ENCODE data around the gene GALNT18. TPM values are rescaled to one million over a fixed set of nuclear protein-coding genes. Genes with fewer than 3 reads are reported as not detected.

The GALNT18 gene
- total RNA-seq, 1 experiment from 2014 or later = 14.1 TPM

GRCh38 chr11:11512090-11512489 lies 109.7 kb downstream of the GALNT18 start:
- Mint-ChIP-seq H3K9me3 (ENCODE audit: unreplicated experiment) (no peaks in the 10 kb centered on the region), H3K36me3 (ENCODE audit: insufficient read depth, unreplicated experiment) (peaks cover 12% of the 10 kb centered on the region), H3K27ac (ENCODE audit: low read depth, unreplicated experiment) (no peak overlapping the region), H3K4me1 (ENCODE audit: insufficient read depth, unreplicated experiment) (peaks cover 7% of the 10 kb centered on the region), H3K27me3 (ENCODE audit: insufficient read depth, unreplicated experiment) (no peaks in the 10 kb centered on the region), H3K4me3 (ENCODE audit: unreplicated experiment) (no peak overlapping the region)
- CTCF ChIA-PET = no interaction called here
- POLR2A ChIA-PET = interaction anchor here (0.6 kb wide), 1 partner anchor 114 kb away, joined by 3 read pairs; no protein-coding TSS in a partner anchor
- DNase-seq (ENCODE audit: unreplicated experiment) = no peak
- intact Hi-C loops (cut with micrococcal nuclease) = no loop called here
- BruUV-seq (replicated peaks) = no TSS peak
- no peak for TF ChIP-seq CTCF (IDR thresholded peaks at IDR 0.05; ENCODE audit: unreplicated experiment)

- intact Hi-C loops (cut with micrococcal nuclease) = no loop called here
- H3K4me3 Mint-ChIP-seq (ENCODE audit: unreplicated experiment) = no peak overlapping the region
- no TSS peak for BruUV-seq (replicated peaks)
- peak; percentile 20 for DNase-seq (ENCODE audit: unreplicated experiment)
- no peak for TF ChIP-seq CTCF (IDR thresholded peaks at IDR 0.05; ENCODE audit: unreplicated experiment)
- ChIA-PET CTCF (no interaction called here), POLR2A (no interaction called here)
- H3K4me1 Mint-ChIP-seq (ENCODE audit: insufficient read depth, unreplicated experiment) = peaks cover 7% of the 10 kb centered on the region
- peaks cover 12% of the 10 kb centered on the region for H3K36me3 Mint-ChIP-seq (ENCODE audit: insufficient read depth, unreplicated experiment)
- H3K27ac Mint-ChIP-seq (ENCODE audit: low read depth, unreplicated experiment) = no peak overlapping the region
- no peaks in the 10 kb centered on the region for H3K9me3 Mint-ChIP-seq (ENCODE audit: unreplicated experiment)
- no peaks in the 10 kb centered on the region for H3K27me3 Mint-ChIP-seq (ENCODE audit: insufficient read depth, unreplicated experiment)
These were observed 110.9 kb downstream of the GALNT18 start for GRCh38 chr11:11510939-11511338.

- Mint-ChIP-seq H3K27ac (ENCODE audit: low read depth, unreplicated experiment) (no peak overlapping the region), H3K4me1 (ENCODE audit: insufficient read depth, unreplicated experiment) (peaks cover 7% of the 10 kb centered on the region), H3K36me3 (ENCODE audit: insufficient read depth, unreplicated experiment) (peaks cover 6% of the 10 kb centered on the region), H3K4me3 (ENCODE audit: unreplicated experiment) (no peak overlapping the region), H3K27me3 (ENCODE audit: insufficient read depth, unreplicated experiment) (no peaks in the 10 kb centered on the region), H3K9me3 (ENCODE audit: unreplicated experiment) (no peaks in the 10 kb centered on the region)
- DNase-seq (ENCODE audit: unreplicated experiment) = no peak
- CTCF ChIA-PET = interaction anchor here (1.1 to 1.4 kb wide), 2 partner anchors 8 to 28 kb away, joined by 3 to 5 read pairs; no protein-coding TSS in a partner anchor
- intact Hi-C loops (cut with micrococcal nuclease) = no loop called here
- TF ChIP-seq CTCF (IDR thresholded peaks at IDR 0.05; ENCODE audit: unreplicated experiment) = no peak
- POLR2A ChIA-PET = no interaction called here
- BruUV-seq (replicated peaks) = no TSS peak
These were observed 116.1 kb downstream of the GALNT18 start for GRCh38 chr11:11505692-11506091.

GRCh38 chr11:11505190-11505589 lies 116.6 kb downstream of the GALNT18 start:
- no TSS peak for BruUV-seq (replicated peaks)
- Mint-ChIP-seq H3K4me1 (ENCODE audit: insufficient read depth, unreplicated experiment) (peaks cover 6% of the 10 kb centered on the region), H3K9me3 (ENCODE audit: unreplicated experiment) (no peaks in the 10 kb centered on the region), H3K27me3 (ENCODE audit: insufficient read depth, unreplicated experiment) (no peaks in the 10 kb centered on the region), H3K36me3 (ENCODE audit: insufficient read depth, unreplicated experiment) (peaks cover 6% of the 10 kb centered on the region), H3K4me3 (ENCODE audit: unreplicated experiment) (no peak overlapping the region), H3K27ac (ENCODE audit: low read depth, unreplicated experiment) (no peak overlapping the region)
- no peak for TF ChIP-seq CTCF (IDR thresholded peaks at IDR 0.05; ENCODE audit: unreplicated experiment)
- intact Hi-C loops (cut with micrococcal nuclease) = no loop called here
- CTCF ChIA-PET = interaction anchor here (1.1 to 1.4 kb wide), 2 partner anchors 9 to 28 kb away, joined by 3 to 5 read pairs; no protein-coding TSS in a partner anchor
- DNase-seq (ENCODE audit: unreplicated experiment) = no peak
- POLR2A ChIA-PET = no interaction called here

Measured in MCF 10A (cell line).